Heart right ventricle (tissue), 16 donors: Measurements from ENCODE around the gene ZNF488. TPM values are rescaled to one million over a fixed set of nuclear protein-coding genes. Genes with fewer than 3 reads are reported as not detected.

Source experiments
- ATAC-seq, 8 donors: fragments of 200-7000 bp; cut with Tn5 transposase; one replicate each; pipeline ENCODE4 v1.9.1; 2020; ENCODE audit warnings: mild to moderate bottlenecking in 8 of 8, moderate library complexity in 8 of 8, moderate number of reproducible peaks in 1 of 8
- DNase-seq, 2 donors: peaks; one replicate each; pipeline ENCODE4 v3.0.0-alpha.2; 2020
- H3K27ac ChIP-seq, 10 donors: fragments of 200-600 bp; sonication (generic) in 2 of 10; one replicate each; pipeline versions ENCODE4 v1.5.0 to v1.8.0; 2020 to 2022; ENCODE audit warnings: mild to moderate bottlenecking in 3 of 10
- H3K27me3 ChIP-seq, 7 donors: fragments of 200-600 bp; one replicate each; pipeline ENCODE4 v1.8.0; 2021 to 2022; ENCODE audit warnings: mild to moderate bottlenecking in 2 of 7
- H3K36me3 ChIP-seq, 9 donors: fragments of 200-600 bp; sonication (generic) in 1 of 9; one replicate each; pipeline versions ENCODE4 v1.5.0 to v1.8.0; 2020 to 2022; ENCODE audit warnings: mild to moderate bottlenecking in 2 of 9
- H3K4me1 ChIP-seq, 9 donors: fragments of 200-600 bp; sonication (generic) in 1 of 9; one replicate each; pipeline versions ENCODE4 v1.5.0 to v1.8.0; 2020 to 2022; ENCODE audit warnings: mild to moderate bottlenecking in 4 of 9
- H3K4me3 ChIP-seq, 10 donors: fragments of 200-600 bp; sonication (generic) in 2 of 10; one replicate each; pipeline versions ENCODE4 v1.5.0 to v1.8.0; 2020 to 2022; ENCODE audit warnings: mild to moderate bottlenecking in 7 of 10, moderate library complexity in 2 of 10
- H3K9me3 ChIP-seq, 11 donors: fragments of 200-600 bp in 10 of 11; sonication (generic) in 2 of 11; one replicate each; pipeline versions ENCODE4 v1.5.0 to v1.8.0; 2013 to 2022; ENCODE audit warnings: mild to moderate bottlenecking in 2 of 11, control low read depth in 1 of 11, moderate library complexity in 1 of 11
- WGBS, 2 donors: extraction: QIAGEN DNeasy Blood & Tissue Kit; methylation state at CpG; one replicate each; pipeline ENCODE4 v1.1.7; 2013; ENCODE audit warnings: inconsistent platforms in 1 of 2; 5-methylcytosine and 5-hydroxymethylcytosine counted together
- intact Hi-C, 10 donors: fragments of 100-400 bp; cut with DNase I; formaldehyde crosslinking; loops; one replicate each; pipeline versions ENCODE4 v1.11.1 to v1.14.2; 2022
- polyA plus RNA-seq, 2 donors: library from polyadenylated mRNA; stranded (reverse); fragments of 200-250 nt; gene quantifications; one replicate each; pipeline ENCODE4 v1.2.3, GENCODE V29; 2013
- total RNA-seq, 10 donors: library from RNA; stranded (reverse); fragmentation: NEBNext Ultra II Directional in 3 of 10; extraction: Animal tissue kit (Norgen Biotek cat#: 25700) in 3 of 10; gene quantifications; one replicate each; pipeline versions ENCODE4 v1.2.1 to v1.2.4, GENCODE V29; 2021 to 2023
- TF ChIP-seq, protein P1 (sequence below), 9 donors: fragments of 200-600 bp; sonication (generic) in 2 of 9; IDR thresholded peaks; one replicate each; pipeline versions ENCODE4 v1.5.0 to v1.8.0; 2021 to 2022; ENCODE audit warnings: antibody characterized with exemption in 9 of 9, mild to moderate bottlenecking in 5 of 9, moderate library complexity in 1 of 9
- donor health status: Arrhythmogenic right ventricular cardiomyopathy.
- donor health status: ischemic (EF 13 %, LVEDD 7.1; RV severe dilation, severe dysfunction).
- donor health status: healthy with polysubstance abuse.
- donor health status: DM: no; HTN: yes; CAD: no.
- donor health status: DM: no; HTN: no; CAD: no.
- donor health status: ischemic (EF 25% LVEDD 6.9; RV normal size, moderate dysfunction).
- donor health status: ischemic (EF 25% LVEDD 5.7; RV mildly dilated, moderate dysfunction).
- donor health status: healthy.
- donor health status: DM: yes; HTN: yes; CAD: no.
- donor health status: Ischemic cardiomyopathy.
- donor health status: ischemic (EF 35%, LVEDD 5.7; RV mildly dilated, moderate dysfunction).
- donor health status: nonischemic (EF 11% LVEDD 7.7; RV severe dilation, severe dysfunction).
- donor health status: DM: yes; HTN: yes; CAD: no.
- donor health status: PGD.
- donor health status: ischemic (EF 29% LVEDD 5.4; RV normal size, mild dysfunction).
- donor health status: nonischemic (EF 23%, LVEDD 6.1; RV moderate dilation, normal function).

The ZNF488 gene
- total and polyA plus RNA-seq, 12 donors, result 0.05 to 0.14 (median 0.09) TPM; not detected in 7

DNA sequence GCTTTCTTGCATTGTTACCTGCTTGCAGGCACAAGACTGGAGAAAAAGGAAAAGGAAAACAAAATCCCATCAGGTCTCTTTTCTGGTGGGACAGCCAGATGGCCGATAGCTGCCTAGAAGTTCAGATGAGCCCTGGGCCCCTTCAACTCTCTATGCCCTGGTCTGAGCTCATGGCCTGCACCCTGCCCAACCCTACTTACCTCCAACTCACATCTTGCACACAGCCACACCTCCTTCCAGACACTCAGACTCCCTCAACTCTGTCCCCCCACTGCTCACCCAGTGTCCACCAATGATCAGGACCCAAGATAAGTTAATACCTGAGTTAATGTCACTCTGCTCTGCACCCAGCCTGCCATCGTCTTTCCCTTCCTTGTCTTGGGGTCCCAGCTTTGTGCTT is 25.0 kb downstream of the ZNF488 start:
- H3K4me1 ChIP-seq, result peaks cover 0 to 10% (median 3%) of the 10 kb centered on the region in 9 donors
- intact Hi-C loops, result no loop called here
- H3K27ac ChIP-seq, result no peak overlapping the region
- no peaks in the 10 kb centered on the region for H3K27me3 ChIP-seq
- no peaks in the 10 kb centered on the region for H3K9me3 ChIP-seq
- no peak for DNase-seq
- 91 to 92% methylated on average over 2 of the region's 2 CpGs for WGBS, 2 donors
- peak in 1 of 8 donors; percentile 7 for ATAC-seq
- TF ChIP-seq, protein P1, sequence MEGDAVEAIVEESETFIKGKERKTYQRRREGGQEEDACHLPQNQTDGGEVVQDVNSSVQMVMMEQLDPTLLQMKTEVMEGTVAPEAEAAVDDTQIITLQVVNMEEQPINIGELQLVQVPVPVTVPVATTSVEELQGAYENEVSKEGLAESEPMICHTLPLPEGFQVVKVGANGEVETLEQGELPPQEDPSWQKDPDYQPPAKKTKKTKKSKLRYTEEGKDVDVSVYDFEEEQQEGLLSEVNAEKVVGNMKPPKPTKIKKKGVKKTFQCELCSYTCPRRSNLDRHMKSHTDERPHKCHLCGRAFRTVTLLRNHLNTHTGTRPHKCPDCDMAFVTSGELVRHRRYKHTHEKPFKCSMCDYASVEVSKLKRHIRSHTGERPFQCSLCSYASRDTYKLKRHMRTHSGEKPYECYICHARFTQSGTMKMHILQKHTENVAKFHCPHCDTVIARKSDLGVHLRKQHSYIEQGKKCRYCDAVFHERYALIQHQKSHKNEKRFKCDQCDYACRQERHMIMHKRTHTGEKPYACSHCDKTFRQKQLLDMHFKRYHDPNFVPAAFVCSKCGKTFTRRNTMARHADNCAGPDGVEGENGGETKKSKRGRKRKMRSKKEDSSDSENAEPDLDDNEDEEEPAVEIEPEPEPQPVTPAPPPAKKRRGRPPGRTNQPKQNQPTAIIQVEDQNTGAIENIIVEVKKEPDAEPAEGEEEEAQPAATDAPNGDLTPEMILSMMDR (IDR thresholded peaks at IDR 0.05), result no peak
- H3K36me3 ChIP-seq, result no peaks in the 10 kb centered on the region
- H3K4me3 ChIP-seq, result no peak overlapping the region

- DNase-seq (no peak), ATAC-seq (no peak)
- peaks cover 0 to 10% (median 3%) of the 10 kb centered on the region in 9 donors for H3K4me1 ChIP-seq
- H3K4me3 ChIP-seq, result no peak overlapping the region
- TF ChIP-seq, protein P1 (IDR thresholded peaks at IDR 0.05), result no peak
- H3K27ac ChIP-seq, result no peak overlapping the region
- WGBS, 2 donors, result 85 to 92% methylated on average over 3 of the region's 3 CpGs
- H3K36me3 ChIP-seq, result no peaks in the 10 kb centered on the region
- H3K27me3 ChIP-seq, result no peaks in the 10 kb centered on the region
- intact Hi-C loops, result no loop called here
- no peaks in the 10 kb centered on the region for H3K9me3 ChIP-seq
Observed at GRCh38 chr10:47358457-47358856, 25.6 kb downstream of the ZNF488 start.

GRCh38 chr10:47357911-47358310 is 26.2 kb downstream of the ZNF488 start:
- H3K4me1 ChIP-seq, result peaks cover 0 to 10% (median 3%) of the 10 kb centered on the region in 9 donors
- H3K4me3 ChIP-seq, result no peak overlapping the region
- 92 to 97% methylated on average over 3 of the region's 3 CpGs for WGBS, 2 donors
- no peak overlapping the region for H3K27ac ChIP-seq
- TF ChIP-seq, protein P1 (IDR thresholded peaks at IDR 0.05), result no peak
- no peaks in the 10 kb centered on the region for H3K9me3 ChIP-seq
- H3K36me3 ChIP-seq, result no peaks in the 10 kb centered on the region
- intact Hi-C loops, result no loop called here
- H3K27me3 ChIP-seq, result no peaks in the 10 kb centered on the region
- no peak for ATAC-seq
- no peak for DNase-seq

DNA sequence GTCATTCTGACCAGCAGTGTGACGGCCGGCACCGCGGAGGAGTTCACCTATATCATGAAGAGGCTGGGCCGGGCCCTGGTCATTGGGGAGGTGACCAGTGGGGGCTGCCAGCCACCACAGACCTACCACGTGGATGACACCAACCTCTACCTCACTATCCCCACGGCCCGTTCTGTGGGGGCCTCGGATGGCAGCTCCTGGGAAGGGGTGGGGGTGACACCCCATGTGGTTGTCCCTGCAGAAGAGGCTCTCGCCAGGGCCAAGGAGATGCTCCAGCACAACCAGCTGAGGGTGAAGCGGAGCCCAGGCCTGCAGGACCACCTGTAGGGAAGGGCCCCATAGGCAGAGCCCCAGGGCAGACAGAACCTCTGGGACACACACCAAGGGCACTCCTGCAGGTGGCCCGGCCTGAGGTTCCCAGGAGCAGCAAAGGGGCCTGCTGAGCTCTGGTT is 26.9 kb downstream of the ZNF488 start:
- H3K4me3 ChIP-seq, result no peak overlapping the region
- H3K4me1 ChIP-seq, result peaks cover 0 to 10% (median 3%) of the 10 kb centered on the region in 9 donors
- no peaks in the 10 kb centered on the region for H3K27me3 ChIP-seq
- H3K36me3 ChIP-seq, result no peaks in the 10 kb centered on the region
- H3K9me3 ChIP-seq, result no peaks in the 10 kb centered on the region
- TF ChIP-seq, protein P1 (IDR thresholded peaks at IDR 0.05), result no peak
- DNase-seq (no peak), ATAC-seq (no peak)
- WGBS, 2 donors, result 93 to 94% methylated on average over 12 of the region's 12 CpGs
- intact Hi-C loops, result no loop called here
- no peak overlapping the region for H3K27ac ChIP-seq
